ENCODE results near the gene RNF11.
"Not testable (repeated sequence)": the region's sequence is repeated elsewhere in the genome, so short reads cannot be mapped to it uniquely, and the experiment has no call there.

RNF11 gene

GRCh38 chr1:51230501-51231078 lies 5.5 kb upstream of the RNF11 start:
- DNase-seq = no peak

GRCh38 chr1:51231120-51231519 lies 5.0 kb upstream of the RNF11 start:
- no peak for DNase-seq

GRCh38 chr1:51231896-51232295 lies 4.2 kb upstream of the RNF11 start:
- DNase-seq = no peak

- DNase-seq = not testable (repeated sequence)
These were observed 1.8 kb upstream of the RNF11 start for GRCh38 chr1:51234236-51234635.

- peak; percentile 98 for DNase-seq
These were observed 1.2 kb upstream of the RNF11 start for GRCh38 chr1:51234721-51235425.

GRCh38 chr1:51236531-51237350 lies 668 bp downstream of the RNF11 start:
- peak; percentile 95 for DNase-seq

GRCh38 chr1:51237351-51238033 lies 1.4 kb downstream of the RNF11 start:
- no peak for DNase-seq

- peak; percentile 89 for DNase-seq
These were observed 1.9 kb downstream of the RNF11 start for GRCh38 chr1:51238034-51238403.

GRCh38 chr1:51240084-51240483 lies 4.0 kb downstream of the RNF11 start:
- DNase-seq = peak; percentile 16

- no peak for DNase-seq
These were observed 5.0 kb downstream of the RNF11 start for GRCh38 chr1:51241119-51241518.

- no peak for DNase-seq
These were observed 6.5 kb downstream of the RNF11 start for GRCh38 chr1:51242546-51242945.

- no peak for DNase-seq
These were observed 10.9 kb downstream of the RNF11 start for GRCh38 chr1:51247022-51247421.

GRCh38 chr1:51247499-51247898 lies 11.4 kb downstream of the RNF11 start:
- DNase-seq = no peak

GRCh38 chr1:51249445-51249844 lies 13.4 kb downstream of the RNF11 start:
- no peak for DNase-seq

- not testable (repeated sequence) for DNase-seq
These were observed 14.7 kb downstream of the RNF11 start for GRCh38 chr1:51250729-51251128.

- DNase-seq = not testable (repeated sequence)
These were observed 15.1 kb downstream of the RNF11 start for GRCh38 chr1:51251165-51251564.

GRCh38 chr1:51252366-51252765 lies 16.3 kb downstream of the RNF11 start:
- no peak for DNase-seq

GRCh38 chr1:51253691-51254090 lies 17.6 kb downstream of the RNF11 start:
- no peak for DNase-seq

- no peak for DNase-seq
These were observed 19.3 kb downstream of the RNF11 start for GRCh38 chr1:51255331-51255730.

- DNase-seq = no peak
These were observed 27.2 kb downstream of the RNF11 start for GRCh38 chr1:51263147-51263877.

- no peak for DNase-seq
These were observed 28.4 kb downstream of the RNF11 start for GRCh38 chr1:51264451-51264850.

GRCh38 chr1:51265618-51266017 lies 29.5 kb downstream of the RNF11 start:
- DNase-seq = no peak

- no peak for DNase-seq
These were observed 30.1 kb downstream of the RNF11 start for GRCh38 chr1:51266181-51266580.

Measured in NCI-H82 (cell line).